Natural killer cell (primary cell): ENCODE results near the gene FCAMR. TPM values are rescaled to one million over a fixed set of nuclear protein-coding genes. Genes with fewer than 3 reads are reported as not detected.

Source experiments
- ATAC-seq, 3 donors: fragments of 150-1000 bp in 2 of 3; fragments of 200-7000 bp in 1 of 3; cut with Tn5 transposase; 1 replicate in 1 of 3; 2 replicates in 2 of 3; pipeline ENCODE4 v1.10.0; 2021; ENCODE audit warnings: mild to moderate bottlenecking in 2 of 3, moderate library complexity in 2 of 3
- DNase-seq, 2 donors: peaks; one replicate each; pipeline versions ENCODE4 v3.0.0 to v3.0.0-alpha.2; 2013 to 2021; ENCODE audit warnings: mixed read lengths in 1 of 2
- H3K27ac ChIP-seq: one replicate; pipeline ENCODE4 v1.5.1; 2013; ENCODE audit warnings: mild to moderate bottlenecking, low read length
- H3K27me3 ChIP-seq: one replicate; pipeline ENCODE4 v1.6.1; 2013; ENCODE audit warnings: low read length; ENCODE audit not compliant: control insufficient read depth, insufficient read depth
- H3K36me3 ChIP-seq: one replicate; pipeline ENCODE4 v1.6.1; 2013; ENCODE audit warnings: low read length; ENCODE audit not compliant: control insufficient read depth, insufficient read depth
- H3K4me1 ChIP-seq: one replicate; pipeline ENCODE4 v1.6.1; 2013; ENCODE audit warnings: low read length; ENCODE audit not compliant: control insufficient read depth, insufficient read depth
- H3K4me3 ChIP-seq: one replicate; pipeline ENCODE4 v1.5.1; 2013; ENCODE audit warnings: low read length
- H3K9me3 ChIP-seq: one replicate; pipeline ENCODE4 v1.6.1; 2013; ENCODE audit warnings: low read length; ENCODE audit not compliant: control insufficient read depth, insufficient read depth
- H3K27ac Mint-ChIP-seq, 2 donors: one replicate each; pipeline ENCODE4 v1.8.0; 2022; ENCODE audit warnings: mild to moderate bottlenecking in 2 of 2, mixed read lengths in 2 of 2, moderate library complexity in 1 of 2
- H3K27me3 Mint-ChIP-seq, 2 donors: one replicate each; pipeline ENCODE4 v1.8.0; 2022; ENCODE audit warnings: low read depth in 2 of 2, mixed read lengths in 2 of 2
- H3K36me3 Mint-ChIP-seq: one replicate; pipeline ENCODE4 v1.8.0; 2022; ENCODE audit warnings: mixed read lengths
- H3K4me1 Mint-ChIP-seq, 2 donors: one replicate each; pipeline ENCODE4 v1.8.0; 2022; ENCODE audit warnings: mixed read lengths in 2 of 2
- H3K4me3 Mint-ChIP-seq: one replicate; pipeline ENCODE4 v1.8.0; 2022; ENCODE audit warnings: mild to moderate bottlenecking, moderate library complexity, mixed read lengths
- H3K9me3 Mint-ChIP-seq, 2 donors: one replicate each; pipeline ENCODE4 v1.8.0; 2022; ENCODE audit warnings: mixed read lengths in 2 of 2
- WGBS: methylation state at CpG from one replicate; pipeline ENCODE4 v1.1.7; 2013; ENCODE audit warnings: missing lambda C conversion rate; ENCODE audit not compliant: insufficient coverage; 5-methylcytosine and 5-hydroxymethylcytosine counted together
- intact Hi-C: fragments of 100-400 bp; cut with micrococcal nuclease; formaldehyde crosslinking; loops from one replicate; pipeline ENCODE4 v1.14.2; 2022
- total RNA-seq, 4 donors: library from RNA; stranded (reverse); fragments of 120-200 nt in 1 of 4; gene quantifications; one replicate each; pipeline versions ENCODE4 v1.2.3 to v1.2.4, GENCODE V29; 2013 to 2022
- TF ChIP-seq, protein P1 (sequence below): fragments of 200-600 bp; IDR thresholded peaks from one replicate; pipeline ENCODE4 v1.8.0; 2022; ENCODE audit warnings: antibody characterized with exemption

Gene FCAMR
- total RNA-seq, 3 donors from 2014 or later (not counting 1 experiment from before 2014, with no cell fraction given), result not detected

DNA sequence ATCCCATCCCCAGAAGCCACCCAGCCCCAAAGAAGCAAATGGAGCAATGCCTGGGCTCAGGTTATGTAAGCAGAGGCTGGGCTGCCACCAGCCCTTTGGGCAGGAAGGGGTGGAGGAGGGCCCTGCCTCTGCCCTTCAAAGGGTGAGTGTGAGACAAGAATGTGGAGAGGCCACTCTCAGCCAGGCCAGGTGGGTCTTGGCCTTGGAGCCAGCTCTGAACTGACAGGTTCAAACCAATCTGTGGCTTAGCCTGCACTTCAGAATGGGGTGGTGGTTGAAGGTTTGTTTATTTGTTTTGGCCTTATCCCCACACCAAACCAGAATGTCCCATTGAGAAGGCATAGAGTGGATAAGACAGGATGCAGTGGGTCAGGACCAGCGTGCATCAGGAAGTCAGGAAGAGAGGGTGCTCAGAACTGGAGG is 32.5 kb upstream of the FCAMR start:
- Histone ChIP-seq H3K27ac (no peak overlapping the region), H3K4me3 (no peak overlapping the region), H3K4me1 (no peaks in the 10 kb centered on the region), H3K36me3 (no peaks in the 10 kb centered on the region), H3K9me3 (no peaks in the 10 kb centered on the region), H3K27me3 (no peaks in the 10 kb centered on the region)
- DNase-seq (no peak), ATAC-seq (no peak)
- intact Hi-C loops, result no loop called here
- Mint-ChIP-seq H3K36me3 (no peaks in the 10 kb centered on the region), H3K9me3 (no peaks in the 10 kb centered on the region), H3K4me3 (no peak overlapping the region), H3K27me3 (peaks cover 8 to 17% of the 10 kb centered on the region in 2 donors), H3K27ac (no peak overlapping the region), H3K4me1 (peaks cover 0 to 7% of the 10 kb centered on the region in 2 donors)
- whole genome bisulfite sequencing, result 54% methylated on average over 1 of the region's 1 CpG
- TF ChIP-seq, protein P1, sequence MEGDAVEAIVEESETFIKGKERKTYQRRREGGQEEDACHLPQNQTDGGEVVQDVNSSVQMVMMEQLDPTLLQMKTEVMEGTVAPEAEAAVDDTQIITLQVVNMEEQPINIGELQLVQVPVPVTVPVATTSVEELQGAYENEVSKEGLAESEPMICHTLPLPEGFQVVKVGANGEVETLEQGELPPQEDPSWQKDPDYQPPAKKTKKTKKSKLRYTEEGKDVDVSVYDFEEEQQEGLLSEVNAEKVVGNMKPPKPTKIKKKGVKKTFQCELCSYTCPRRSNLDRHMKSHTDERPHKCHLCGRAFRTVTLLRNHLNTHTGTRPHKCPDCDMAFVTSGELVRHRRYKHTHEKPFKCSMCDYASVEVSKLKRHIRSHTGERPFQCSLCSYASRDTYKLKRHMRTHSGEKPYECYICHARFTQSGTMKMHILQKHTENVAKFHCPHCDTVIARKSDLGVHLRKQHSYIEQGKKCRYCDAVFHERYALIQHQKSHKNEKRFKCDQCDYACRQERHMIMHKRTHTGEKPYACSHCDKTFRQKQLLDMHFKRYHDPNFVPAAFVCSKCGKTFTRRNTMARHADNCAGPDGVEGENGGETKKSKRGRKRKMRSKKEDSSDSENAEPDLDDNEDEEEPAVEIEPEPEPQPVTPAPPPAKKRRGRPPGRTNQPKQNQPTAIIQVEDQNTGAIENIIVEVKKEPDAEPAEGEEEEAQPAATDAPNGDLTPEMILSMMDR, result no peak

DNA sequence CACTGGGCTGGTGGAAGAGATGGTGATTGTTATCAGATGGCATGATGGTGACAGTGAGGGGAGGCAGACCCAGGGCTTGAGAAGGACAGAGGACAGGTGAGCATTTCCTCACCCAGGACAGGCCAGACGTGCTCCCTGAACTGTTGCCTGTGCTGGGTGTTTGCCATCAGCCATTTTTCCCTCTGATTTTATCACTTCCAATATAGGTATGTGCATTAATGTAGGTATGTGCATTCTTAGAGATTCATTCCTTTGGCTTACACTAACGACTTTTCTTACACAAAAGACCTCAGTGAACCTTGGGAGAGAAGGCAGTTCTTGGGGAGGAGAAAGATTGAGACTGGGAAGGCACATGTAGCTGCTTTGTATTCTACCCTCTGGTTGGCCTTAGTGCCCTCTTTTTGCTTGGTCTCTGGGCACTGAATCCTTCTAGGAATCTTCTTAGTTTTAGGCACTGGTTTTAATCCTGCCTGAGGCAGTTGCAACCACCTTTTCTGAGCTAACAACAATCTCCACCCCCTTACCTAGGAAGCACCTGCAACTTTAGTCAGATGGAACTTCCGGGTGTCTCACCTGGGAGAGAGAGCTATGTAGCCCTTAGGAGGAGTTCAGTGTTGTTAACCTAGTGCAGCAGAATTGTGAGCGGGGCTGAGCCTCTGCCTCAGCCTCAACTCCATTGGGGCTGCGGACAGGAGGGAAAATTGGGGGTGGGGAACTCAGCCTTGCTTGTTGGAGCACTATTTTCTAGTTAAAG is 31.4 kb upstream of the FCAMR start:
- WGBS, result 94% methylated on average over 4 of the region's 5 CpGs
- DNase-seq (no peak), ATAC-seq (no peak)
- Histone ChIP-seq H3K4me3 (no peak overlapping the region), H3K27ac (no peak overlapping the region), H3K4me1 (no peaks in the 10 kb centered on the region), H3K9me3 (no peaks in the 10 kb centered on the region), H3K36me3 (no peaks in the 10 kb centered on the region), H3K27me3 (no peaks in the 10 kb centered on the region)
- H3K36me3 Mint-ChIP-seq, result no peaks in the 10 kb centered on the region
- no peak overlapping the region for H3K4me3 Mint-ChIP-seq
- H3K9me3 Mint-ChIP-seq, result no peaks in the 10 kb centered on the region
- TF ChIP-seq, protein P1, result no peak
- H3K27ac Mint-ChIP-seq, result no peak overlapping the region
- H3K4me1 Mint-ChIP-seq, result peaks cover 0 to 7% of the 10 kb centered on the region in 2 donors
- intact Hi-C loops, result no loop called here
- H3K27me3 Mint-ChIP-seq, result peaks cover 8 to 25% of the 10 kb centered on the region in 2 donors

DNA sequence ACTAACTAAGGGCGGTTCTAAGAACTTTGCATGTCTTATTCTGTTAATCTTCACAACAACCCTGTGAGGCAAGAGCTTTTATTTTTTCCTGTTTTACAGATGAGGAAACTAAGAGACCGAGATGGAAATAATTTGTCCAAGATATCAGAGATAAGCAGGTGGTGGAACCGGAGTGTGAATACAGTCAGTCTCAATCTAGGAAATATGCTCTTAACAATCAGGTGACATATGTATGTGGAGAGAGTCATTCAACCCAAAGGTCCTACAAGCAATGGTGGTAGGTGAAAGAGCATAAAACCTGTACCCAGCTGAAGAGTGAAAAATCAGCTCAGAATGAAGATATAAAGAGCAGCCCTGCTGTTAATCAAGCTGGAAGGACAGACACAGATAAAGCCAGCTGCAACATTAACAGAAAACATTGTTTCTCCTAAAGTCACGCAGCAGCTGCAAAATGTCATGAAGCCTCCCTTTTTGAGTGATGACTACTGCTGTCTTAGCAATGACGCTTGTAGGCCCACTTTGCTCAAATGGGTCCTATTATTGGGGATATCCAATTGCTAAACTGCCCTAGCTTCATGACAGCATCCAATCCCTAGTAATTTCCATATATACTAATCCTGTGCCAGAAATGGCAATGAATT is 30.5 kb upstream of the FCAMR start:
- DNase-seq (no peak), ATAC-seq (no peak)
- H3K9me3 Mint-ChIP-seq, result no peaks in the 10 kb centered on the region
- no peak overlapping the region for H3K27ac Mint-ChIP-seq
- H3K4me3 ChIP-seq, result no peak overlapping the region
- TF ChIP-seq, protein P1, result no peak
- WGBS, result 60% methylated on average over 4 of the region's 5 CpGs
- no peaks in the 10 kb centered on the region for H3K36me3 ChIP-seq
- H3K27me3 Mint-ChIP-seq, result peaks cover 8 to 27% of the 10 kb centered on the region in 2 donors
- no peaks in the 10 kb centered on the region for H3K27me3 ChIP-seq
- H3K4me3 Mint-ChIP-seq, result no peak overlapping the region
- H3K4me1 ChIP-seq, result no peaks in the 10 kb centered on the region
- H3K27ac ChIP-seq, result no peak overlapping the region
- H3K9me3 ChIP-seq, result no peaks in the 10 kb centered on the region
- intact Hi-C loops, result no loop called here
- peaks cover 0 to 7% of the 10 kb centered on the region in 2 donors for H3K4me1 Mint-ChIP-seq
- no peaks in the 10 kb centered on the region for H3K36me3 Mint-ChIP-seq
